Mucosa of stomach (tissue), 1 donor: Measurements from ENCODE around the gene RBM47.
"Not testable (repeated sequence)": the region's sequence is repeated elsewhere in the genome, so short reads cannot be mapped to it uniquely, and the experiment has no call there.

Experiments used
- H3K27me3 ChIP-seq: one replicate; pipeline ENCODE4 v1.7.0; 2013; ENCODE audit warnings: mild to moderate bottlenecking, low read length; ENCODE audit not compliant: control insufficient read depth, insufficient read depth
- H3K36me3 ChIP-seq: one replicate; pipeline ENCODE4 v1.7.0; 2013; ENCODE audit warnings: low read length; ENCODE audit not compliant: control insufficient read depth, insufficient read depth
- H3K4me1 ChIP-seq: one replicate; pipeline ENCODE4 v1.7.0; 2013; ENCODE audit warnings: mild to moderate bottlenecking, low read length; ENCODE audit not compliant: control insufficient read depth, insufficient read depth
- H3K4me3 ChIP-seq: one replicate; pipeline ENCODE4 v1.7.0; 2013; ENCODE audit warnings: low read length
- H3K9ac ChIP-seq: one replicate; pipeline ENCODE4 v1.7.0; 2013; ENCODE audit warnings: mild to moderate bottlenecking, low read length, moderate library complexity
- H3K9me3 ChIP-seq: one replicate; pipeline ENCODE4 v1.7.0; 2013; ENCODE audit warnings: mild to moderate bottlenecking, low read length, moderate library complexity; ENCODE audit not compliant: control insufficient read depth
- donor health status: Pancreatic carcinoma.

RBM47 gene

DNA sequence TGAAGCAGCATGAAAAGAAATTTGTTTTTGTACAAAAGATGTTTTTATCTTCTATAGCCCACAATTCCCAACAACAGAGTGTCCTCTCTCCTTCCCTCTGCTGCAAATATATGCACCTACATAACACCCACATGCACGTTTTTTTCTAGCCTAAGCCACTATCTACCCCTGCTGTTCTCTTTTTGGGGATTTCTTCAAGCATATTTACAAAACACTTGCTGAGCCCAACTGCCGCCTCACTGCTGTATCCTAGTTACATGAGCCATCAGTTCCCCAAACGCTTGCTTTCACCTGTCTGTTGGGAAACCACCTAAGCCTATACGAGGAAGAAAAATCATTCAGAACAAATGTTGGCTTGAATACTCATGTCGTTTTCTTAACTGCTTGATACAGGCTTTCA lies 167.3 kb downstream of the RBM47 start:
- Histone ChIP-seq H3K4me3 (no peak overlapping the region), H3K27me3 (no peaks in the 10 kb centered on the region), H3K9me3 (no peaks in the 10 kb centered on the region), H3K36me3 (no peaks in the 10 kb centered on the region), H3K9ac (no peak overlapping the region), H3K4me1 (peaks cover 8% of the 10 kb centered on the region)

DNA sequence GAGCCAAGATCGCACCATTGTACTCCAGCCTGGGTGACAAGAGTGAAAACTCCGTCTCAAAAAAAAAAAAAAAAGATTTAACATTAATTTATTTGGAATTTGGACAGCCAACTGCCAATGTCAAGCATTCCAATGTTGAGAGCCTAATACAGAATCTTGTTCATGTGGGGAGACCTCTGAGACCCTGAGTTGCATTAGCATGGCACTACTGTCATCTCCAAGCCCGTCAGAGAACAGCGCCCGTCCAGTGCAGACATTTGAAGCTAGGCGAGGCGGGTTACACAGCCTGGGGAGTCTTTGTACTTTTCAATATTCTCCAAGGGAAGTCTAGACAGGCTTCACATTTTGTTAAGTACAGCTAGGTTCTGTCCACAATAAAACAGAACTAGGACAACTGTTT lies 167.8 kb downstream of the RBM47 start:
- peaks cover 8% of the 10 kb centered on the region for H3K4me1 ChIP-seq
- no peak overlapping the region for H3K9ac ChIP-seq
- no peak overlapping the region for H3K4me3 ChIP-seq
- H3K9me3 ChIP-seq, result no peaks in the 10 kb centered on the region
- no peaks in the 10 kb centered on the region for H3K36me3 ChIP-seq
- no peaks in the 10 kb centered on the region for H3K27me3 ChIP-seq

- H3K9me3 ChIP-seq, result no peaks in the 10 kb centered on the region
- H3K9ac ChIP-seq, result no peak overlapping the region
- H3K36me3 ChIP-seq, result no peaks in the 10 kb centered on the region
- no peak overlapping the region for H3K4me3 ChIP-seq
- H3K27me3 ChIP-seq, result no peaks in the 10 kb centered on the region
- peaks cover 8% of the 10 kb centered on the region for H3K4me1 ChIP-seq
These were observed 168.6 kb downstream of the RBM47 start for GRCh38 chr4:40461062-40461461.

GRCh38 chr4:40458683-40459082 lies 171.0 kb downstream of the RBM47 start:
- H3K4me1 ChIP-seq, result peaks cover 23% of the 10 kb centered on the region
- no peak overlapping the region for H3K4me3 ChIP-seq
- no peaks in the 10 kb centered on the region for H3K36me3 ChIP-seq
- no peaks in the 10 kb centered on the region for H3K9me3 ChIP-seq
- H3K9ac ChIP-seq, result no peak overlapping the region
- H3K27me3 ChIP-seq, result no peaks in the 10 kb centered on the region

DNA sequence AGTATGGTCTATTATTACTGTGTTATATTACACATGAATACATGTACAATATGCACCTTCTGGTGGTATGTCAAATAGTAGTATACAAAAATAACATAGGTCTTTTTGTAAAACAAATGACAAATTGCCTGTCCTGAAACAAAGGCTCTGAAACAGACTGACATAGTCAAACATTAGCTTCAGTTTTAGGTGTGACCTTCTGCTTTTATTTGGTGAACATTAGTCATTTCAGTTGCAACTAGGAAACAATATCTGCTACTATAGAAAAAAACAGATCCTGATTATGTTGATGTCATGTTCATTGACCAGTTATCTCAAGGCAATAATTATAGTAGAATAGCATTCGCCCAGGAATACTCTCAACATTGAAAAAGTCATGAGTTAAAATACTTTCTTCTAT lies 171.6 kb downstream of the RBM47 start:
- Histone ChIP-seq H3K9ac (no peak overlapping the region), H3K4me1 (peaks cover 28% of the 10 kb centered on the region)

GRCh38 chr4:40455340-40455902 lies 174.2 kb downstream of the RBM47 start:
- peaks cover 49% of the 10 kb centered on the region for H3K4me1 ChIP-seq
- no peaks in the 10 kb centered on the region for H3K36me3 ChIP-seq
- no peak overlapping the region for H3K4me3 ChIP-seq
- H3K9ac ChIP-seq, result no peak overlapping the region
- no peaks in the 10 kb centered on the region for H3K9me3 ChIP-seq
- no peaks in the 10 kb centered on the region for H3K27me3 ChIP-seq

More for the DNA sequence above, 171.6 kb downstream of the RBM47 start:
- Histone ChIP-seq H3K4me3 (no peak overlapping the region), H3K36me3 (no peaks in the 10 kb centered on the region), H3K27me3 (no peaks in the 10 kb centered on the region), H3K9me3 (no peaks in the 10 kb centered on the region)

DNA sequence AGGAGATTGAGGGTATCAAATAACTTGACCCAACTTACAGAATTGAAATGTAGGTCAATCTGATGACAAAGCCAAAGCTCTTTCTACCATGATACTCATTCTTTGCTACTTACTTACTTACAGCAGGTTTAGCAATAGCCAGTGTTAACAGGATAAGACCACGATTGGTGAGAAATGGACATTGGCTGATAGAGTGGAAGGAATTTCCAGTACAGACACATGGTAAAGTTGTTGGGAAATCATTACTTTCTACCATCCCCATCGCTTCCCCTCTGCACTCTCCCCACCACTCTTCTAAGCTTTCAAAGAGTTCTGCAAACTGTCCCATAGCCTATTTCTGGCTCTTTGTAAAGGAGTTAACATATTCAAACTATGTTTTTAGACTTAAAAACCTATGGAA lies 174.8 kb downstream of the RBM47 start:
- peaks cover 49% of the 10 kb centered on the region for H3K4me1 ChIP-seq
- H3K9me3 ChIP-seq, result no peaks in the 10 kb centered on the region
- no peaks in the 10 kb centered on the region for H3K27me3 ChIP-seq
- no peak overlapping the region for H3K9ac ChIP-seq
- H3K4me3 ChIP-seq, result no peak overlapping the region
- H3K36me3 ChIP-seq, result no peaks in the 10 kb centered on the region

GRCh38 chr4:40453912-40454311 lies 175.8 kb downstream of the RBM47 start:
- H3K9ac ChIP-seq, result no peak overlapping the region
- H3K36me3 ChIP-seq, result no peaks in the 10 kb centered on the region
- H3K4me3 ChIP-seq, result no peak overlapping the region
- no peaks in the 10 kb centered on the region for H3K27me3 ChIP-seq
- H3K9me3 ChIP-seq, result no peaks in the 10 kb centered on the region
- H3K4me1 ChIP-seq, result peaks cover 58% of the 10 kb centered on the region

DNA sequence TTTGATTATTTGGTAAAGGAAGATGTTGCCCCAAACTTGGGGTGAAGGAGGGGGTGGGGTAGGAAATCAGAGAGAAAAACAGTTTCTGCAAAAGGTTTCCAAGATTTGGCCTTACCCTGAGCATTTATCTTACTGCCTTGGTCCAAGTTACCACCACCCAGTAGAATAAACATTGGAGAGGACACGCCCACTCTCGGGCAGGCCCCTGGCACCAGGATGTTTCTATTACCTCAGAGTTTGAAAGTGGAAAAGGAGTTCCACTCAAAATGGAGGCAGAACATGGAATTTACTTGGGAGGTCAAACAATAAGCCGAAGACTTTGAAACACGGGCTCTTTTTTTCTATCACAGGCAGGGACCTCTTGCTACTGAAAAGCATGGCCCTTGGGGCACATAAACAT lies 180.8 kb downstream of the RBM47 start:
- H3K4me3 ChIP-seq, result no peak overlapping the region
- peaks cover 78% of the 10 kb centered on the region for H3K4me1 ChIP-seq
- peak overlapping the region; percentile 17 for H3K9ac ChIP-seq
- H3K27me3 ChIP-seq, result no peaks in the 10 kb centered on the region
- H3K9me3 ChIP-seq, result no peaks in the 10 kb centered on the region
- H3K36me3 ChIP-seq, result no peaks in the 10 kb centered on the region

GRCh38 chr4:40446839-40447238 lies 182.8 kb downstream of the RBM47 start:
- Histone ChIP-seq H3K4me1 (peaks cover 65% of the 10 kb centered on the region), H3K4me3 (no peak overlapping the region), H3K9me3 (no peaks in the 10 kb centered on the region), H3K36me3 (no peaks in the 10 kb centered on the region), H3K9ac (no peak overlapping the region), H3K27me3 (no peaks in the 10 kb centered on the region)

DNA sequence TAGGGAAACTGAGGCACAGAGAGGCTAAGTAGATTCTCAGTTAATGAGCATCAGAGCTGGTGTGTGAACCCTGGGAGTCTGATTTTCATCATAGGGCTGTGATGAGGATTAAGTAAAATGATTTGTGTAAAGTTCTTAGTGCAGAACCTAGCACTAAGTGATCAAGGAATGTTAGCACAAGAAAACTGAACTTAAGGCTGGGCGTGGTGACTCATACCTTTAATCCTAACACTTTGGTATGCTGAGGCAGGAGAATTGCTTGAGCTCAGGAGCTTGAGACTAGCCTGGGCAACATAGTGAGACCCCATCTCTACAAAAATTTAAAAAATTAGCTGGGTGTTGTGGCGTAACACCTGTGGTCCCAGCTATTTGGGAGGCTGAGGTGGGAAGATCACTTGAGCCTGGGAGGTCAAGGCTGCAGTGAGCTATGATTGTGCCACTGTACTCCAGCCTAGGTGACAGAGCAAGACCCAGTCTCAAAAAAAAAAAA lies 183.4 kb downstream of the RBM47 start:
- not testable (repeated sequence) for H3K4me3 ChIP-seq, H3K27me3 ChIP-seq, H3K9ac ChIP-seq, H3K36me3 ChIP-seq, H3K9me3 ChIP-seq
- peaks cover 60% of the 10 kb centered on the region for H3K4me1 ChIP-seq

DNA sequence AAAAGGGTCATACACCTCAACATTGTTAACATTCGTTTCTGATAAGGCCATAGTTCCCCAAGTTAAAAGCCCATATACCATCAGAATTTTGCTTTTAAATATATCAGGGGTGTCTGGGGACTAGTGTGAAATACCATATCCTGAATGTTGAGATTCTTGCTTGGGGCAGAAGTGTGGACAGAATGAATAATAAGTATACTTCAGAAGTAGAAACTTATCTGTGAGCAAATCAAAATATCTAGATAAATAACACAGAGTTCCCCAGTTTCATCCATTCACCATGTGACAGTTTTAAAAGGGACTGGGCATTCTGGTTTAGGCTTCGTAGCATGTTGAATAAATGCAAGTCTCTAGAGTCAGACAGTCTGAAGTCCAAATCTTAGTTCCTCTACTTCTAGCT lies 184.0 kb downstream of the RBM47 start:
- no peak overlapping the region for H3K4me3 ChIP-seq
- no peaks in the 10 kb centered on the region for H3K9me3 ChIP-seq
- H3K36me3 ChIP-seq, result no peaks in the 10 kb centered on the region
- peaks cover 59% of the 10 kb centered on the region for H3K4me1 ChIP-seq
- H3K9ac ChIP-seq, result no peak overlapping the region
- no peaks in the 10 kb centered on the region for H3K27me3 ChIP-seq

DNA sequence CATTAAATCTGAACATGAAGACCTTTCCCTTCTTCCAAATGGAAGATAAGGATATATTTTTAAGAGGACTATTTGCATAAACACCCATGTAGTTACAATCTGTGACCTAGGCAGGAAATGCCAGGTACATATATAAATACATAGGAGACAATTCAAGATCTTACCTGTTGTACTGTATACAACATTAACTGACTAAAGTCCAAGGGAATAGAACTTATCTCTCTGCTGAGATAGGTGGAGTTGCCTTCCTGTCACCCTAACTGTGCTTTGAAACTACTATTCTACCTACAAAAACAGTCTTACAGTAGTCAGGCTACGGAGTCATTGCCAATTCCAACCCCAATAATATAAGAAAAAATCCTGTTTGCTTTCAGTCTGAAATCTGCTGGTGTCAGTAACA lies 188.2 kb downstream of the RBM47 start:
- H3K9ac ChIP-seq, result no peak overlapping the region
- H3K27me3 ChIP-seq, result no peaks in the 10 kb centered on the region
- H3K4me1 ChIP-seq, result peaks cover 31% of the 10 kb centered on the region
- H3K36me3 ChIP-seq, result peaks cover 5% of the 10 kb centered on the region
- no peak overlapping the region for H3K4me3 ChIP-seq
- H3K9me3 ChIP-seq, result no peaks in the 10 kb centered on the region
